HepG2 (cell line): ENCODE measurements around the gene TRPT1. TPM values are rescaled to one million over a fixed set of nuclear protein-coding genes. Genes with fewer than 3 reads are reported as not detected.

Experiments used
- GABPA ChIP-seq, 2 experiments: IDR thresholded peaks; 2 replicates each; pipeline ENCODE4 v1.6.1; 2011 to 2016; ENCODE audit warnings: low read depth in 2 of 2, low read length in 1 of 2, missing biosample characterization in 1 of 2, missing genetic modification characterization in 1 of 2
- HDAC1 ChIP-seq: sonication (generic); formaldehyde crosslinking; IDR thresholded peaks from 2 replicates; pipeline ENCODE4 v1.5.1; 2020; ENCODE audit warnings: mild to moderate bottlenecking, missing genetic modification reagents
- MAFF ChIP-seq: IDR thresholded peaks from 2 replicates; pipeline ENCODE4 v1.6.1; 2011; ENCODE audit warnings: low read depth, low read length, improper control_type of control experiment
- MTA1 ChIP-seq: sonication (generic); formaldehyde crosslinking; IDR thresholded peaks from 2 replicates; pipeline ENCODE4 v1.4.0; 2020; ENCODE audit warnings: missing genetic modification reagents, mild to moderate bottlenecking, borderline replicate concordance
- PPARG ChIP-seq: conservative IDR thresholded peaks from 2 replicates; pipeline ENCODE4 v1.6.1; 2016; ENCODE audit warnings: missing biosample characterization, missing genetic modification reagents
- RFX3 ChIP-seq: IDR thresholded peaks from 2 replicates; pipeline ENCODE4 v1.6.1; 2016; ENCODE audit warnings: missing biosample characterization, missing genetic modification reagents
- SCMH1 ChIP-seq: sonication (generic); formaldehyde crosslinking; IDR thresholded peaks from 2 replicates; pipeline ENCODE4 v1.9.0; 2021; ENCODE audit warnings: missing genetic modification reagents, mild to moderate bottlenecking, borderline replicate concordance
- SMAD1 ChIP-seq: sonication (generic); formaldehyde crosslinking; IDR thresholded peaks from 2 replicates; pipeline ENCODE4 v1.4.0; 2020; ENCODE audit warnings: missing genetic modification reagents, low read depth, mild to moderate bottlenecking, borderline replicate concordance
- SNAPC2 ChIP-seq: sonication (generic); formaldehyde crosslinking; IDR thresholded peaks from 2 replicates; pipeline ENCODE4 v1.8.1; 2022; ENCODE audit warnings: mild to moderate bottlenecking, missing genetic modification reagents
- SYNCRIP ChIP-seq: fragments of 200-400 bp; formaldehyde crosslinking; IDR thresholded peaks from 2 replicates; pipeline ENCODE4 v1.6.1; 2018; ENCODE audit warnings: mild to moderate bottlenecking, low read depth, low read length; ENCODE audit not compliant: insufficient read depth
- TEAD2 ChIP-seq: sonication (generic); formaldehyde crosslinking; IDR thresholded peaks from 2 replicates; pipeline ENCODE4 v1.9.0; 2021; ENCODE audit warnings: missing genetic modification reagents
- ZBTB38 ChIP-seq: sonication (generic); formaldehyde crosslinking; IDR thresholded peaks from 2 replicates; pipeline ENCODE4 v1.5.1; 2020; ENCODE audit warnings: mild to moderate bottlenecking, missing genetic modification reagents
- ZNF431 ChIP-seq: sonication (generic); formaldehyde crosslinking; IDR thresholded peaks from 2 replicates; pipeline ENCODE4 v1.9.0; 2022; ENCODE audit warnings: missing genetic modification reagents, low read depth, mild to moderate bottlenecking, borderline replicate concordance
- ZNF501 ChIP-seq: sonication (generic); formaldehyde crosslinking; IDR thresholded peaks from 2 replicates; pipeline ENCODE4 v1.5.1; 2020; ENCODE audit warnings: mild to moderate bottlenecking, moderate library complexity, missing genetic modification reagents
- ZNF83 ChIP-seq: sonication (generic); formaldehyde crosslinking; IDR thresholded peaks from 2 replicates; pipeline ENCODE4 v1.4.0; 2020; ENCODE audit warnings: missing genetic modification reagents, mild to moderate bottlenecking, borderline replicate concordance
- ZNF879 ChIP-seq: sonication (generic); formaldehyde crosslinking; IDR thresholded peaks from 2 replicates; pipeline ENCODE4 v1.8.1; 2023; ENCODE audit warnings: missing genetic modification reagents
- polyA plus RNA-seq, 8 experiments: library from polyadenylated mRNA; depleted of rRNA in 3 of 8; stranded (reverse) in 7 of 8; unstranded in 1 of 8; fragments of >200 nt; fragmentation: Illumina TruSeq in 4 of 8; extraction: Trizol in 4 of 8; gene quantifications; 2 replicates each; pipeline versions ENCODE4 v1.2.1 to v1.2.3, GENCODE V29; 2011 to 2016; ENCODE audit warnings: low read depth in 4 of 8, missing spikeins in 1 of 8, mixed read lengths in 1 of 8; ENCODE audit not compliant: insufficient read depth in 1 of 8
- total RNA-seq, 5 experiments: library from RNA; depleted of rRNA; stranded (reverse); fragments of >200 nt; fragmentation: Illumina TruSeq; extraction: Trizol; gene quantifications; 2 replicates each; pipeline ENCODE4 v1.2.3, GENCODE V29; 2016; ENCODE audit warnings: low read depth in 1 of 5
- TF ChIP-seq, protein P1 (sequence below): sonication (generic); formaldehyde crosslinking; IDR thresholded peaks from 2 replicates; pipeline ENCODE4 v1.8.0; 2022; ENCODE audit warnings: missing genetic modification reagents, mild to moderate bottlenecking, inconsistent platforms, borderline replicate concordance
- TF ChIP-seq, protein P2 (sequence below): sonication (generic); formaldehyde crosslinking; IDR thresholded peaks from 2 replicates; pipeline ENCODE4 v1.8.0; 2022; ENCODE audit warnings: missing genetic modification reagents, mild to moderate bottlenecking, moderate library complexity, borderline replicate concordance
- TF ChIP-seq, protein P3 (sequence below): sonication (generic); formaldehyde crosslinking; IDR thresholded peaks from 2 replicates; pipeline ENCODE4 v1.5.1; 2020; ENCODE audit warnings: mild to moderate bottlenecking, moderate library complexity, missing genetic modification reagents
- TF ChIP-seq, protein P4 (sequence below): sonication (generic); formaldehyde crosslinking; IDR thresholded peaks from 2 replicates; pipeline ENCODE4 v1.5.0; 2020; ENCODE audit warnings: mild to moderate bottlenecking, missing genetic modification reagents
- TF ChIP-seq, protein P5 (sequence below): sonication (generic); formaldehyde crosslinking; conservative IDR thresholded peaks from 2 replicates; pipeline ENCODE4 v1.4.0; 2020; ENCODE audit warnings: missing genetic modification reagents

TRPT1 gene
- total and polyA plus RNA-seq, 2 of the 13 experiments (the other 11 are each of a cell fraction or from before 2014, with no cell fraction given): 24.8 to 40.7 TPM

DNA sequence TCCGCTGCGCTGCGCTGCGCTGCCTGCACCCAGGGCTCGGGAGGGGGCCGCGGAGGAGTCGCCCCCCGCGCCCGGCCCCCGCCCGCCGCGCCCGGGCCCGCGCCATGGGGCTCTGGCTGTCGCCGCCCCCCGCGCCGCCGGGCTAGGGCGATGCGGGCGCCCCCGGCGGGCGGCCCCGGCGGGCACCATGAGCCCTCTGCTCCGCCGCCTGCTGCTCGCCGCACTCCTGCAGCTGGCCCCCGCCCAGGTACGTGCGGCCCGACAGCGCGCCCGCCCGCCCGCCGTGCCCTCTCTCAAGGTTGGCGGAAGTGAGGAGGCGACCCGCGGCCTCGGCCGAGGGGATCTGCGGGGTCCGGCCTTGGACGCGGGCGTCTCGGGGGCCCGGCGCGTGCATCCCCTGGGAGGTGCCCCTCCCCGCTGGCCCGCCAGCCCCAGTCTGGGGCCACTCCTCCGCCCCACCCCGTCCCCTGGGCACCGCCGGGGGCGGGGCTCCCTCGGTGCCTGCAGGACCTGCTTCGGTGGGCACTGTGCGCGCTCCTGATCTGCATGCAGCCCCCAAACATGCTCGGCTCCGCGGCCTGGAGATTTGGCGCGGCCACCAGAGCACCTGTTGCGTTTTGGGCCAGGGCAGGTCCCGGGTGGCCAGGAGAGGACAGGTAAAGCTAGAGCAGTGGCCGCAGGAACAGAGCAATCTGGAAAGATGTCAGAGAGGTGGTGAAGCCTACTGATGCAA is 8.8 kb upstream of the TRPT1 start (continued):
- TF ChIP-seq TEAD2 (CRISPR knock-in tag) (no peak), ZNF83 (CRISPR knock-in tag) (no peak), GABPA (IDR thresholded peaks at IDR 0.05; ENCODE audit: low read depth, low read length) (no peak), GABPA (CRISPR knock-in tag; IDR thresholded peaks at IDR 0.05; ENCODE audit: low read depth) (no peak), ZNF501 (CRISPR knock-in tag) (0 out of 2 replicates have a peak, but pooled peaks have one; percentile 11), SCMH1 (CRISPR knock-in tag) (no peak), ZNF879 (CRISPR knock-in tag) (no peak), HDAC1 (CRISPR knock-in tag) (no peak), ZNF431 (peak; percentile 10; the same call in 1 of the 2 replicates), SYNCRIP (no peak), MTA1 (CRISPR knock-in tag) (no peak), ZBTB38 (CRISPR knock-in tag) (peak; percentile 38; the same call in 1 of the 2 replicates), SNAPC2 (CRISPR knock-in tag) (0 out of 2 replicates have a peak, but pooled peaks have one; percentile 49), PPARG (CRISPR knock-in tag) (0 out of 2 replicates have a peak, but pooled peaks have one; percentile 30), SMAD1 (CRISPR knock-in tag) (no peak), RFX3 (CRISPR knock-in tag) (no peak), MAFF (no peak)
- TF ChIP-seq, protein P1, sequence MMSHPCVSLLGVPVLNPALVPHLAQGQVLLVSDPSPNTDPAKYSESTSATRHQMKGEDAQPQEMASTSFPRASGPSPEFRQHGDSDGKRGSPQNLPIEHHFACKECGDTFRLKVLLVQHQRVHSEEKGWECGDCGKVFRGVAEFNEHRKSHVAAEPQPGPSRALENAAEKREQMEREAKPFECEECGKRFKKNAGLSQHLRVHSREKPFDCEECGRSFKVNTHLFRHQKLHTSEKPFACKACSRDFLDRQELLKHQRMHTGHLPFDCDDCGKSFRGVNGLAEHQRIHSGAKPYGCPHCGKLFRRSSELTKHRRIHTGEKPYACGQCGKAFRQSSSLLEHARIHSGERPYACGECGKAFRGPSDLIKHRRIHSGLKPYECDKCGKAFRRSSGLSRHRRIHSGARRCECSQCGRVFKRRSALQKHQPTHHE (CRISPR knock-in tag): no peak
- TF ChIP-seq, protein P2, sequence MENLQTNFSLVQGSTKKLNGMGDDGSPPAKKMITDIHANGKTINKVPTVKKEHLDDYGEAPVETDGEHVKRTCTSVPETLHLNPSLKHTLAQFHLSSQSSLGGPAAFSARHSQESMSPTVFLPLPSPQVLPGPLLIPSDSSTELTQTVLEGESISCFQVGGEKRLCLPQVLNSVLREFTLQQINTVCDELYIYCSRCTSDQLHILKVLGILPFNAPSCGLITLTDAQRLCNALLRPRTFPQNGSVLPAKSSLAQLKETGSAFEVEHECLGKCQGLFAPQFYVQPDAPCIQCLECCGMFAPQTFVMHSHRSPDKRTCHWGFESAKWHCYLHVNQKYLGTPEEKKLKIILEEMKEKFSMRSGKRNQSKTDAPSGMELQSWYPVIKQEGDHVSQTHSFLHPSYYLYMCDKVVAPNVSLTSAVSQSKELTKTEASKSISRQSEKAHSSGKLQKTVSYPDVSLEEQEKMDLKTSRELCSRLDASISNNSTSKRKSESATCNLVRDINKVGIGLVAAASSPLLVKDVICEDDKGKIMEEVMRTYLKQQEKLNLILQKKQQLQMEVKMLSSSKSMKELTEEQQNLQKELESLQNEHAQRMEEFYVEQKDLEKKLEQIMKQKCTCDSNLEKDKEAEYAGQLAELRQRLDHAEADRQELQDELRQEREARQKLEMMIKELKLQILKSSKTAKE (CRISPR knock-in tag): peak; percentile 85
- TF ChIP-seq, protein P3, sequence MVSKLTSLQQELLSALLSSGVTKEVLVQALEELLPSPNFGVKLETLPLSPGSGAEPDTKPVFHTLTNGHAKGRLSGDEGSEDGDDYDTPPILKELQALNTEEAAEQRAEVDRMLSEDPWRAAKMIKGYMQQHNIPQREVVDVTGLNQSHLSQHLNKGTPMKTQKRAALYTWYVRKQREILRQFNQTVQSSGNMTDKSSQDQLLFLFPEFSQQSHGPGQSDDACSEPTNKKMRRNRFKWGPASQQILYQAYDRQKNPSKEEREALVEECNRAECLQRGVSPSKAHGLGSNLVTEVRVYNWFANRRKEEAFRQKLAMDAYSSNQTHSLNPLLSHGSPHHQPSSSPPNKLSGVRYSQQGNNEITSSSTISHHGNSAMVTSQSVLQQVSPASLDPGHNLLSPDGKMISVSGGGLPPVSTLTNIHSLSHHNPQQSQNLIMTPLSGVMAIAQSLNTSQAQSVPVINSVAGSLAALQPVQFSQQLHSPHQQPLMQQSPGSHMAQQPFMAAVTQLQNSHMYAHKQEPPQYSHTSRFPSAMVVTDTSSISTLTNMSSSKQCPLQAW: no peak
- TF ChIP-seq, protein P4, sequence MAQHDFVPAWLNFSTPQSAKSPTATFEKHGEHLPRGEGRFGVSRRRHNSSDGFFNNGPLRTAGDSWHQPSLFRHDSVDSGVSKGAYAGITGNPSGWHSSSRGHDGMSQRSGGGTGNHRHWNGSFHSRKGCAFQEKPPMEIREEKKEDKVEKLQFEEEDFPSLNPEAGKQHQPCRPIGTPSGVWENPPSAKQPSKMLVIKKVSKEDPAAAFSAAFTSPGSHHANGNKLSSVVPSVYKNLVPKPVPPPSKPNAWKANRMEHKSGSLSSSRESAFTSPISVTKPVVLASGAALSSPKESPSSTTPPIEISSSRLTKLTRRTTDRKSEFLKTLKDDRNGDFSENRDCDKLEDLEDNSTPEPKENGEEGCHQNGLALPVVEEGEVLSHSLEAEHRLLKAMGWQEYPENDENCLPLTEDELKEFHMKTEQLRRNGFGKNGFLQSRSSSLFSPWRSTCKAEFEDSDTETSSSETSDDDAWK (CRISPR knock-in tag): no peak
- TF ChIP-seq, protein P5, sequence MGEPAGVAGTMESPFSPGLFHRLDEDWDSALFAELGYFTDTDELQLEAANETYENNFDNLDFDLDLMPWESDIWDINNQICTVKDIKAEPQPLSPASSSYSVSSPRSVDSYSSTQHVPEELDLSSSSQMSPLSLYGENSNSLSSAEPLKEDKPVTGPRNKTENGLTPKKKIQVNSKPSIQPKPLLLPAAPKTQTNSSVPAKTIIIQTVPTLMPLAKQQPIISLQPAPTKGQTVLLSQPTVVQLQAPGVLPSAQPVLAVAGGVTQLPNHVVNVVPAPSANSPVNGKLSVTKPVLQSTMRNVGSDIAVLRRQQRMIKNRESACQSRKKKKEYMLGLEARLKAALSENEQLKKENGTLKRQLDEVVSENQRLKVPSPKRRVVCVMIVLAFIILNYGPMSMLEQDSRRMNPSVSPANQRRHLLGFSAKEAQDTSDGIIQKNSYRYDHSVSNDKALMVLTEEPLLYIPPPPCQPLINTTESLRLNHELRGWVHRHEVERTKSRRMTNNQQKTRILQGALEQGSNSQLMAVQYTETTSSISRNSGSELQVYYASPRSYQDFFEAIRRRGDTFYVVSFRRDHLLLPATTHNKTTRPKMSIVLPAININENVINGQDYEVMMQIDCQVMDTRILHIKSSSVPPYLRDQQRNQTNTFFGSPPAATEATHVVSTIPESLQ (CRISPR knock-in tag): no peak
